Mammary epithelial cell (primary cell): ENCODE data around the gene ERCC5.

Experiments used
- CTCF ChIP-seq, 2 donors: IDR thresholded peaks in 1 of 2; conservative IDR thresholded peaks in 1 of 2; 2 replicates each; pipeline ENCODE4 v1.5.1; 2011 to 2012; ENCODE audit warnings: inconsistent platforms in 2 of 2, low read length in 2 of 2, mild to moderate bottlenecking in 2 of 2, control low read depth in 1 of 2, low read depth in 1 of 2; ENCODE audit not compliant: insufficient read depth in 1 of 2; ENCODE audit errors: extremely low read depth in 1 of 2
- EZH2 ChIP-seq: IDR thresholded peaks from 2 replicates; pipeline ENCODE4 v1.6.1; 2012; ENCODE audit warnings: low read length, inconsistent platforms, borderline replicate concordance

GRCh38 chr13:102911336-102911735, 65.5 kb downstream of the ERCC5 start:
- TF ChIP-seq CTCF (conservative IDR thresholded peaks at IDR 0.05 in 1 of 2, IDR thresholded peaks at IDR 0.05 in 1 of 2; ENCODE audit: extremely low read depth in 1 of 2, insufficient read depth in 1 of 2, low read depth in 1 of 2, low read length in 2 of 2) (no peak), EZH2 (no peak)
